Glutamatergic neuron (in vitro differentiated cells): ENCODE measurements around the gene PPP1R14D. TPM values are rescaled to one million over a fixed set of nuclear protein-coding genes. Genes with fewer than 3 reads are reported as not detected.

Experiments used
- DNase-seq: peaks from one replicate; pipeline ENCODE4 v3.0.0; 2022
- H3K27ac Mint-ChIP-seq: one replicate; pipeline ENCODE4 v1.8.0; 2020; ENCODE audit warnings: mild to moderate bottlenecking, mixed read lengths, inconsistent platforms; ENCODE audit not compliant: unreplicated experiment
- H3K27me3 Mint-ChIP-seq: one replicate; pipeline ENCODE4 v1.8.0; 2020; ENCODE audit warnings: mild to moderate bottlenecking, moderate library complexity, mixed read lengths, inconsistent platforms; ENCODE audit not compliant: unreplicated experiment
- H3K36me3 Mint-ChIP-seq: one replicate; pipeline ENCODE4 v1.8.0; 2020; ENCODE audit warnings: mild to moderate bottlenecking, mixed read lengths, inconsistent platforms; ENCODE audit not compliant: unreplicated experiment
- H3K4me1 Mint-ChIP-seq: one replicate; pipeline ENCODE4 v1.8.0; 2020; ENCODE audit warnings: mild to moderate bottlenecking, low read depth, mixed read lengths, inconsistent platforms; ENCODE audit not compliant: unreplicated experiment
- H3K4me3 Mint-ChIP-seq: one replicate; pipeline ENCODE4 v1.8.0; 2020; ENCODE audit warnings: mild to moderate bottlenecking, mixed read lengths, inconsistent platforms; ENCODE audit not compliant: unreplicated experiment
- H3K9me3 Mint-ChIP-seq: one replicate; pipeline ENCODE4 v1.8.0; 2020; ENCODE audit warnings: mild to moderate bottlenecking, moderate library complexity, mixed read lengths, inconsistent platforms; ENCODE audit not compliant: unreplicated experiment
- CTCF ChIP-seq: fragments of 200-600 bp; sonication (generic); IDR thresholded peaks from one replicate; pipeline ENCODE4 v1.5.0; 2021; ENCODE audit not compliant: partially characterized antibody, unreplicated experiment
- total RNA-seq: library from RNA; stranded (reverse); fragmentation: NEBNext Ultra II Directional; extraction: Animal tissue kit (Norgen Biotek cat#: 25700); gene quantifications from one replicate; pipeline ENCODE4 v1.2.1, GENCODE V29; 2021; ENCODE audit not compliant: unreplicated experiment

The PPP1R14D gene
- total RNA-seq, 1 donor from 2014 or later, result not detected

DNA sequence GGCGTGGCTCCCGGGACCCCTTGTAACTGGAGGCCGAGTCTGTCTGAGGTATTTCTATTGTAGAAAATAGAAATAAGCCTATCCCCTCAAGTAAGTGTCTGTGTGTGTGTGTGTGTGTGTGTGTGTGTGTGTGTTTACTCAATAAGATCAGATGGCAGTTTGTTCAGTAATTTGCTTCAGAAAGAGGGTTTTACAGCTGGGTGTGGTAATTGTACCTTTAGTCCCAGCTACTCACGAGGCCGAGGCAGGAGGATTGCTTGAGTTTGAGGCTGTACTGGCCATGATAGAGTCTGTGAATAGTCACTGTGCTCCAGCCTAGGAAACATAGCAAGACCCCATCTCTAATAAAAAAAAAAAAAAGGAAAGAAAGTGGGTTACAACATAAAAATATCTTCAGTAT is 24.0 kb upstream of the PPP1R14D start:
- no peak for TF ChIP-seq CTCF
- DNase-seq, result no peak
- Mint-ChIP-seq H3K4me1 (peaks cover 9% of the 10 kb centered on the region), H3K27ac (no peak overlapping the region), H3K9me3 (peaks cover 2% of the 10 kb centered on the region), H3K4me3 (no peak overlapping the region), H3K27me3 (peaks cover 5% of the 10 kb centered on the region), H3K36me3 (no peaks in the 10 kb centered on the region)

- peaks cover 5% of the 10 kb centered on the region for H3K9me3 Mint-ChIP-seq
- peaks cover 12% of the 10 kb centered on the region for H3K4me1 Mint-ChIP-seq
- no peak overlapping the region for H3K4me3 Mint-ChIP-seq
- no peak for DNase-seq
- TF ChIP-seq CTCF, result no peak
- peaks cover 11% of the 10 kb centered on the region for H3K27me3 Mint-ChIP-seq
- H3K27ac Mint-ChIP-seq, result no peak overlapping the region
- no peaks in the 10 kb centered on the region for H3K36me3 Mint-ChIP-seq
These were observed 22.1 kb upstream of the PPP1R14D start for GRCh38 chr15:40850576-40851112.

DNA sequence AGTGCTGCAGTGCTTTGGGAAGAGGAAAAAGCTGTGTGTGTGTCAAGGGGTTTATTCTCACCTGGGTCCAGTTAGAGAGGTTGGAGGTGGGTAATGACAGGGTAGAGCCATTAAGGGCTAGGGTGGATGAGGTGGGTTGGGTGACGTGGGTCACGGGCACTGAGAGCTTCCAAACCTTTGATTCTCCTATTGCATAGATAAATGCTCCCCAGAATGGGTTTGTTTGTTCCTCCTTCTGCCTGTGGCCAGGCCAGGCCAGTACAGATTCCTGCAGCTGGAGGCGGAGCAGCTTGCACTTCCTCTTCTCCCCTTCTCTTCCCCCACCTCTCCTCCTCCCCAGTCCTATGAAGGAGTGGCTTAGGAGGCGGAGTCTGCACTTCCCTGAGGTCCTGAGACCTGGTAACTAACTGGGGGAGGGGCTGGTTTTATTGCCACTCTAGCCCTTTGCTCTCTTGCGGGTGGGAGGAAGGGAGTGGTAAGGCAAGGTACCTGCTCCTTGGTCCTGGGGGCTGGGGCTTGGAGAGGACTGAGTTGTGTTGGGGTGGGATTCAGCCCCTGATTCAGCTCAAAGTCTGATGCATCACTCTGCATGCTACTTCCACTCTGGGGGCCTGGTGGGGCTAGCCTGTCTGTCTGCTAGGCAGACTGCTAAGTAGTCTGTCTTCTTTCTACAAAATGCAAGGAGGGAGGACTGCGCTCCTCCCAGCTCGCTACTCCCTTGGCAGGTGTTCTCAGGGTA is 18.9 kb upstream of the PPP1R14D start:
- no peaks in the 10 kb centered on the region for H3K36me3 Mint-ChIP-seq
- peak overlapping the region; percentile 4 for H3K27ac Mint-ChIP-seq
- no peak for DNase-seq
- H3K4me1 Mint-ChIP-seq, result peaks cover 14% of the 10 kb centered on the region
- TF ChIP-seq CTCF, result no peak
- peaks cover 18% of the 10 kb centered on the region for H3K27me3 Mint-ChIP-seq
- H3K4me3 Mint-ChIP-seq, result peak overlapping the region; percentile 17
- H3K9me3 Mint-ChIP-seq, result peaks cover 3% of the 10 kb centered on the region

DNA sequence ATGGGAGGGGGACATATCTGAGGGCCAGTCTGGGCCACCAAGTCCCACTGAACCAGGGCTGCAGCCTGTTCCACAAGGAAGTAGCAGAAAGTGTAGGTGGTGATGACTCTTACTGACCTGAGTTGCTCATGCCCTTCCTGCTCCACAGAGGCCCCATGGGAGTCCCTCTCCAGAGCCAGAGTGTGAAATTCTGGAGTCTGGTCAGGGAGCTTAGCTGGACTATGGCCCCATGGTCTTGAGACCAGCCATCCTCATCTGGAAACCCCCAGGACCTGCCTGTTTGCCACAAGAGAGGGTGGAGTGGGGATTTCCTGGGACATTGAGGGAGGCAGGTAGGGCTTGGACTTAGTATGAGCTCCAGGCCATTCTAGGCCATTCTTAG is 18.3 kb upstream of the PPP1R14D start:
- Mint-ChIP-seq H3K9me3 (peaks cover 3% of the 10 kb centered on the region), H3K36me3 (no peaks in the 10 kb centered on the region), H3K27me3 (peaks cover 18% of the 10 kb centered on the region), H3K27ac (no peak overlapping the region), H3K4me1 (peaks cover 14% of the 10 kb centered on the region), H3K4me3 (no peak overlapping the region)
- DNase-seq, result no peak
- TF ChIP-seq CTCF, result no peak
